SU-DHL-6 (cell line): ENCODE measurements around the gene TATDN3.

Experiments
- CTCF ChIP-seq: fragments of 200-600 bp; sonication (generic); IDR thresholded peaks from one replicate; pipeline ENCODE4 v1.5.1; 2017; ENCODE audit warnings: antibody characterized with exemption, mild to moderate bottlenecking, low read length, moderate library complexity; ENCODE audit not compliant: insufficient read depth, poor library complexity, severe bottlenecking
- EZH2phosphoT487 ChIP-seq: fragments of 200-600 bp; sonication (generic), shearing (Covaris generic); conservative IDR thresholded peaks from 2 replicates; pipeline ENCODE4 v1.6.1; 2018; ENCODE audit warnings: mild to moderate bottlenecking, antibody characterized with exemption, low read length, moderate library complexity, mixed read lengths

- no peak for TF ChIP-seq CTCF
- no peak for TF ChIP-seq EZH2phosphoT487
These were observed 31.3 kb downstream of the TATDN3 start for GRCh38 chr1:212822956-212823355.
